GM19035 (cell line): ENCODE data around the gene DVL1.
"Not testable (repeated sequence)": the region's sequence is repeated elsewhere in the genome, so short reads cannot be mapped to it uniquely, and the experiment has no call there.

Experiments used
- ATAC-seq: cut with Tn5 transposase; IDR thresholded peaks from one replicate; pipeline ENCODE4 v1.9.1; 2021; ENCODE audit not compliant: unreplicated experiment

The DVL1 gene

GRCh38 chr1:1328254-1328653 is 21.0 kb downstream of the DVL1 start:
- ATAC-seq, result no peak

- ATAC-seq, result no peak
Measured at GRCh38 chr1:1327291-1327690, 21.9 kb downstream of the DVL1 start.

- ATAC-seq, result no peak
Measured at GRCh38 chr1:1326075-1326605, 23.1 kb downstream of the DVL1 start.

- ATAC-seq, result no peak
Measured at GRCh38 chr1:1325288-1326074, 23.7 kb downstream of the DVL1 start.

GRCh38 chr1:1324524-1325287 is 24.5 kb downstream of the DVL1 start, which contains the start of the genes CPTP and INTS11:
Gene CPTP (plus strand): TSS chr1:1324802. CDS start chr1:1326911, 2,109 bp downstream.
Gene INTS11 (minus strand): TSS chr1:1324660. CDS start chr1:1324608, 52 bp downstream.
- ATAC-seq, result peak; percentile 74

GRCh38 chr1:1324084-1324523 is 25.1 kb downstream of the DVL1 start:
- ATAC-seq, result peak; percentile 27

- ATAC-seq, result no peak
Measured at GRCh38 chr1:1322952-1323351, 26.3 kb downstream of the DVL1 start.

- ATAC-seq, result no peak
Measured at GRCh38 chr1:1322418-1322817, 26.8 kb downstream of the DVL1 start.

GRCh38 chr1:1321477-1321876 is 27.7 kb downstream of the DVL1 start:
- ATAC-seq, result no peak

- no peak for ATAC-seq
Measured at GRCh38 chr1:1320666-1321448, 28.4 kb downstream of the DVL1 start.

GRCh38 chr1:1319646-1319941 is 29.6 kb downstream of the DVL1 start:
- ATAC-seq, result no peak

- no peak for ATAC-seq
Measured at GRCh38 chr1:1318777-1319645, 30.2 kb downstream of the DVL1 start.

- ATAC-seq, result no peak
Measured at GRCh38 chr1:1318131-1318652, 31.0 kb downstream of the DVL1 start.

GRCh38 chr1:1317420-1317819 is 31.8 kb downstream of the DVL1 start:
- ATAC-seq, result no peak

GRCh38 chr1:1316199-1316598 is 33.0 kb downstream of the DVL1 start:
- not testable (repeated sequence) for ATAC-seq

GRCh38 chr1:1315435-1315954 is 33.7 kb downstream of the DVL1 start:
- ATAC-seq, result no peak

GRCh38 chr1:1314678-1315335 is 34.4 kb downstream of the DVL1 start:
- ATAC-seq, result no peak

GRCh38 chr1:1314237-1314586 is 35.0 kb downstream of the DVL1 start:
- ATAC-seq, result no peak

- ATAC-seq, result no peak
Measured at GRCh38 chr1:1313500-1314236, 35.5 kb downstream of the DVL1 start.
